Upper lobe of right lung (tissue), 1 donor: ENCODE measurements around the gene EBP. TPM values are rescaled to one million over a fixed set of nuclear protein-coding genes. Genes with fewer than 3 reads are reported as not detected.

Experiments used
- ATAC-seq: fragments of 200-7000 bp; cut with Tn5 transposase; one replicate; pipeline ENCODE4 v1.9.1; 2020; ENCODE audit warnings: mild to moderate bottlenecking, moderate library complexity
- DNase-seq: peaks from one replicate; pipeline ENCODE4 v3.0.0-alpha.2; 2020
- H3K27ac ChIP-seq: fragments of 200-600 bp; one replicate; pipeline ENCODE4 v1.8.0; 2022
- H3K27me3 ChIP-seq: fragments of 200-600 bp; one replicate; pipeline ENCODE4 v1.8.0; 2022; ENCODE audit warnings: mild to moderate bottlenecking
- H3K36me3 ChIP-seq: fragments of 200-600 bp; one replicate; pipeline ENCODE4 v1.8.0; 2022
- H3K4me1 ChIP-seq: fragments of 200-600 bp; one replicate; pipeline ENCODE4 v1.8.0; 2022
- H3K4me3 ChIP-seq: fragments of 200-600 bp; one replicate; pipeline ENCODE4 v1.8.0; 2022; ENCODE audit warnings: mild to moderate bottlenecking
- H3K9me3 ChIP-seq: fragments of 200-600 bp; one replicate; pipeline ENCODE4 v1.8.0; 2022
- CTCF ChIP-seq: fragments of 200-600 bp; IDR thresholded peaks from one replicate; pipeline ENCODE4 v1.8.0; 2022; ENCODE audit warnings: antibody characterized with exemption
- intact Hi-C: fragments of 100-400 bp; cut with DNase I; formaldehyde crosslinking; loops from one replicate; pipeline ENCODE4 v1.11.0; 2022
- total RNA-seq: library from RNA; stranded (reverse); fragmentation: NEBNext Ultra II Directional; extraction: Animal tissue kit (Norgen Biotek cat#: 25700); gene quantifications from one replicate; pipeline ENCODE4 v1.2.1, GENCODE V29; 2021
- donor health status: DM: no; HTN: yes; CAD: no; lungs with severe emphysema.

EBP gene
- total RNA-seq, 1 donor from 2014 or later, result 93.4 TPM

GRCh38 chrX:48489296-48489695 is 32.3 kb upstream of the EBP start:
- DNase-seq, result no peak
- intact Hi-C loops, result no loop called here
- Histone ChIP-seq H3K4me1 (no peaks in the 10 kb centered on the region), H3K4me3 (no peak overlapping the region), H3K27me3 (no peaks in the 10 kb centered on the region), H3K36me3 (no peaks in the 10 kb centered on the region), H3K27ac (no peak overlapping the region), H3K9me3 (no peaks in the 10 kb centered on the region)
- ATAC-seq, result no peak
- TF ChIP-seq CTCF, result no peak

- no peak for TF ChIP-seq CTCF
- no peak for DNase-seq
- Histone ChIP-seq H3K27me3 (no peaks in the 10 kb centered on the region), H3K36me3 (no peaks in the 10 kb centered on the region), H3K27ac (no peak overlapping the region), H3K4me1 (no peaks in the 10 kb centered on the region), H3K4me3 (no peak overlapping the region), H3K9me3 (no peaks in the 10 kb centered on the region)
- intact Hi-C loops, result no loop called here
- ATAC-seq, result no peak
Measured at GRCh38 chrX:48489892-48490291, 31.7 kb upstream of the EBP start.

GRCh38 chrX:48490661-48491060 is 30.9 kb upstream of the EBP start:
- intact Hi-C loops, result no loop called here
- H3K27ac ChIP-seq, result no peak overlapping the region
- no peak overlapping the region for H3K4me3 ChIP-seq
- H3K4me1 ChIP-seq, result no peaks in the 10 kb centered on the region
- H3K36me3 ChIP-seq, result no peaks in the 10 kb centered on the region
- no peak for TF ChIP-seq CTCF
- H3K27me3 ChIP-seq, result no peaks in the 10 kb centered on the region
- no peaks in the 10 kb centered on the region for H3K9me3 ChIP-seq
- ATAC-seq (no peak), DNase-seq (no peak)

GRCh38 chrX:48491809-48492208 is 29.8 kb upstream of the EBP start:
- H3K4me3 ChIP-seq, result no peak overlapping the region
- intact Hi-C loops, result no loop called here
- ATAC-seq, result no peak
- no peaks in the 10 kb centered on the region for H3K9me3 ChIP-seq
- DNase-seq, result no peak
- no peaks in the 10 kb centered on the region for H3K36me3 ChIP-seq
- TF ChIP-seq CTCF, result no peak
- no peaks in the 10 kb centered on the region for H3K27me3 ChIP-seq
- no peak overlapping the region for H3K27ac ChIP-seq
- no peaks in the 10 kb centered on the region for H3K4me1 ChIP-seq

- H3K36me3 ChIP-seq, result no peaks in the 10 kb centered on the region
- TF ChIP-seq CTCF, result no peak
- no peaks in the 10 kb centered on the region for H3K4me1 ChIP-seq
- no peaks in the 10 kb centered on the region for H3K27me3 ChIP-seq
- H3K9me3 ChIP-seq, result no peaks in the 10 kb centered on the region
- H3K4me3 ChIP-seq, result no peak overlapping the region
- no peak overlapping the region for H3K27ac ChIP-seq
- ATAC-seq, result no peak
- intact Hi-C loops, result no loop called here
- DNase-seq, result no peak
Measured at GRCh38 chrX:48492293-48492910, 29.2 kb upstream of the EBP start.

GRCh38 chrX:48493890-48494364 is 27.7 kb upstream of the EBP start:
- Histone ChIP-seq H3K27ac (no peak overlapping the region), H3K36me3 (no peaks in the 10 kb centered on the region), H3K27me3 (no peaks in the 10 kb centered on the region), H3K9me3 (no peaks in the 10 kb centered on the region), H3K4me1 (no peaks in the 10 kb centered on the region), H3K4me3 (no peak overlapping the region)
- DNase-seq (no peak), ATAC-seq (peak; percentile 62)
- TF ChIP-seq CTCF, result peak; percentile 27
- intact Hi-C loops, result no loop called here
